Calu3 (cell line): ENCODE data around the gene CHMP4B. TPM values are rescaled to one million over a fixed set of nuclear protein-coding genes. Genes with fewer than 3 reads are reported as not detected.

Experiments
- BruUV-seq: library from RNA; stranded (reverse); fragments of 400-500 nt; replicated peaks from 2 replicates; lab custom pipeline; 2021; lab: Mats Ljungman, UMichigan
- CTCF ChIA-PET: fragments of 300-600 bp; sonication (Branson Sonifier 250); formaldehyde crosslinking; loops from one replicate; lab custom pipeline; 2022; ENCODE audit warnings: antibody characterized with exemption; lab: Charles Lee
- DNase-seq: peaks from one replicate; pipeline ENCODE4 v3.0.0; 2022
- H3K27ac Mint-ChIP-seq: one replicate; pipeline ENCODE4 v1.8.0; 2022; ENCODE audit warnings: mixed read lengths; ENCODE audit not compliant: unreplicated experiment
- H3K27me3 Mint-ChIP-seq: one replicate; pipeline ENCODE4 v1.8.0; 2022; ENCODE audit warnings: mixed read lengths; ENCODE audit not compliant: unreplicated experiment
- H3K36me3 Mint-ChIP-seq: one replicate; pipeline ENCODE4 v1.8.0; 2022; ENCODE audit warnings: mild to moderate bottlenecking, moderate library complexity, mixed read lengths; ENCODE audit not compliant: insufficient read depth, unreplicated experiment
- H3K4me1 Mint-ChIP-seq: one replicate; pipeline ENCODE4 v1.8.0; 2022; ENCODE audit warnings: mild to moderate bottlenecking, low read depth, mixed read lengths; ENCODE audit not compliant: unreplicated experiment
- H3K4me3 Mint-ChIP-seq: one replicate; pipeline ENCODE4 v1.8.0; 2022; ENCODE audit warnings: mild to moderate bottlenecking, low read depth, moderate library complexity, mixed read lengths; ENCODE audit not compliant: unreplicated experiment
- H3K9me3 Mint-ChIP-seq: one replicate; pipeline ENCODE4 v1.8.0; 2022; ENCODE audit warnings: low read depth, mixed read lengths; ENCODE audit not compliant: unreplicated experiment
- CTCF ChIP-seq: fragments of 200-600 bp; IDR thresholded peaks from one replicate; pipeline ENCODE4 v1.8.0; 2022; ENCODE audit warnings: antibody characterized with exemption; ENCODE audit not compliant: unreplicated experiment
- intact Hi-C: fragments of 100-400 bp; cut with micrococcal nuclease; formaldehyde crosslinking; loops from one replicate; pipeline ENCODE4 v1.10.0; 2022; ENCODE audit not compliant: unreplicated experiment
- total RNA-seq: library from RNA; stranded (reverse); gene quantifications from 2 replicates; pipeline ENCODE4 v1.2.3, GENCODE V29; 2022

CHMP4B gene
- total RNA-seq, 1 experiment from 2014 or later: 234 TPM

GRCh38 chr20:33878583-33878982, 67.4 kb downstream of the CHMP4B start:
- CTCF ChIA-PET: interaction anchor here (0.8 kb wide), 1 partner anchor 16 kb away, joined by 4 read pairs; no protein-coding TSS in a partner anchor
- Mint-ChIP-seq H3K36me3 (peaks cover 5% of the 10 kb centered on the region), H3K27me3 (no peaks in the 10 kb centered on the region), H3K4me1 (peaks cover 2% of the 10 kb centered on the region), H3K4me3 (no peak overlapping the region), H3K9me3 (peaks cover 10% of the 10 kb centered on the region), H3K27ac (peak overlapping the region; percentile 6)
- no peak for DNase-seq
- intact Hi-C loops: no loop called here
- TF ChIP-seq CTCF: no peak
- BruUV-seq: no TSS peak

DNA sequence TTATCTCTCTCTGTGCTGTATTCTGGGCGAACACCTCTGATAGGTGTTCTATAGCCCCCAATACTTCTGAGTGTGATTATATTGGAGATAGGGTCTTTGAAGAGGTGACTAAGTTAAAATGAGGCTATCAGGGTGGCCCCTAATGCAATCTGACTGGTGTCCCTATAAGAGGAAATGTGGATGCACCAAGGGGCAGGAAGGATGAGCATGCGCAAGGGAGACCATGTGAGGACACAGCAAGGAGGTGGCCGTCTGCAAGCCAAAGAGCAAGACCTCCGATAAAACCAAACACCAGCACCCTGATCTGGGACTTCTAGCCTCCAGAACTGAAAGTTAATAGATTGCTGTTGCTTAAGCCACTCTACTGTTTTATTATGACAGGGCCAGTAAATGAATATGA, 69.2 kb downstream of the CHMP4B start:
- no peak overlapping the region for H3K4me3 Mint-ChIP-seq
- H3K9me3 Mint-ChIP-seq: peaks cover 10% of the 10 kb centered on the region
- peaks cover 5% of the 10 kb centered on the region for H3K36me3 Mint-ChIP-seq
- peaks cover 11% of the 10 kb centered on the region for H3K4me1 Mint-ChIP-seq
- no peaks in the 10 kb centered on the region for H3K27me3 Mint-ChIP-seq
- intact Hi-C loops: no loop called here
- CTCF ChIA-PET: no interaction called here
- BruUV-seq: no TSS peak
- no peak overlapping the region for H3K27ac Mint-ChIP-seq
- no peak for TF ChIP-seq CTCF
- DNase-seq: no peak

GRCh38 chr20:33881989-33882388, 70.8 kb downstream of the CHMP4B start:
- Mint-ChIP-seq H3K9me3 (peaks cover 10% of the 10 kb centered on the region), H3K36me3 (peaks cover 2% of the 10 kb centered on the region), H3K27me3 (no peaks in the 10 kb centered on the region), H3K4me3 (no peak overlapping the region), H3K27ac (no peak overlapping the region), H3K4me1 (peaks cover 11% of the 10 kb centered on the region)
- CTCF ChIA-PET: interaction anchor here (1.8 kb wide), 1 partner anchor 19 kb away, joined by 5 read pairs; no protein-coding TSS in a partner anchor
- intact Hi-C loops: no loop called here
- no peak for TF ChIP-seq CTCF
- DNase-seq: no peak
- BruUV-seq: no TSS peak

DNA sequence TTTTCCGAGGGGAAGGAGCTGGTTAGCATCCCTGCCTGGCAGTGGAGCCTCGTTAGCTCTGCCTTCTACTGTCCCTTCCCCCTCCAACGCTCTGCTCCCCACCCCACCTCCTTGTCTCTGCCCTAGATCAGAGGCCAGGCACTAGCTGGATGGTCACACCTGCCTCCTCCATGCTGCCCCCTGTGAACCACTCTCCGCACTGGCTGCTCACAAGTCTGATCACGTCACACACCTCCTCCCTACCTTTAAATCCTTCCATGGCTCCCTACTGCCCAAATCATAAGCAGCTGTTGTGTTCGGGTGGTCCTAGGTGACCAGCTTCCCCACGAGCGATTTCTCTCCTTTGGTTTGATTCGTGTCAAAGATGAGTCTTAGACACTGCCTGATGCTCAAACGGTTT, 71.3 kb downstream of the CHMP4B start:
- no peak for DNase-seq
- Mint-ChIP-seq H3K36me3 (no peaks in the 10 kb centered on the region), H3K4me3 (no peak overlapping the region), H3K9me3 (peaks cover 10% of the 10 kb centered on the region), H3K27ac (no peak overlapping the region), H3K27me3 (no peaks in the 10 kb centered on the region), H3K4me1 (peaks cover 11% of the 10 kb centered on the region)
- no TSS peak for BruUV-seq
- intact Hi-C loops: no loop called here
- CTCF ChIA-PET: interaction anchor here (1.8 kb wide), 1 partner anchor 20 kb away, joined by 5 read pairs; no protein-coding TSS in a partner anchor
- no peak for TF ChIP-seq CTCF
